Measurements from ENCODE around the gene HTR1D. TPM values are rescaled to one million over a fixed set of nuclear protein-coding genes. Genes with fewer than 3 reads are reported as not detected.
"Not testable (repeated sequence)": the region's sequence is repeated elsewhere in the genome, so short reads cannot be mapped to it uniquely, and the experiment has no call there.

The HTR1D gene
- total RNA-seq, 1 experiment from 2014 or later, result 9.1 TPM

DNA sequence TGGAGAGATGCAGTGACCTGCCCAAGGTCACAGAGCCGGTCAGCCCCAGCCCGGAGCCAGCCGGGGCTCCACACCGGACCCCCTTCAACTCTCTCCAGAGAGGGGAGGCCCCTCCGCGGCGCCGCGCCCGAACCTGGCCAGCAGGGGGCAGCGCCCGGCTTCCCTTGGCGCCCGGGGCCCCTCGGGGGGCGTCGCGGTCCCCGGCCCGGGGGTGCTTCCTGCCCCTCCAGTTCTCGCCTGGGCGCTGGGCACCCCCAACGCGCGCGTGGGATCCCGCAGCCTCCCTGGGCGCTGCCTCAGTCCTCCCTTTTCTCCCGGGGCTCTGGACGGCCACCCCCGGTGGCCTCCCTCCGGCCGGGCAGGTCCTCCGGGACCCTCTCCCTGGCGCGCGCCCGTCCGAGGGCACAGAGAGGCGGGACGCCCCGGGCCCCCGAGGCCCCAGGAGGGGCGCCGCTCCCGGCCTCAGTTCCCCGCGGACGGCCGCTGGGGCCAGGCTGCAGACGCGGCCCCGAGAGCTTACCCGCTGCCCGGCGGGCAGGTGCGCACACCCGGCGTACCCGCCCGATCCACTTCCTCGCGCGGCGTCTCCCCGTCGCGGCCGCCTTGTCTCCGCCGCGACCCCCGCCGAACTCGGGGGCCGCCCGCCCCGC lies 406 bp downstream of the HTR1D start:
- DNase-seq (ENCODE audit: low read depth), result no peak

DNA sequence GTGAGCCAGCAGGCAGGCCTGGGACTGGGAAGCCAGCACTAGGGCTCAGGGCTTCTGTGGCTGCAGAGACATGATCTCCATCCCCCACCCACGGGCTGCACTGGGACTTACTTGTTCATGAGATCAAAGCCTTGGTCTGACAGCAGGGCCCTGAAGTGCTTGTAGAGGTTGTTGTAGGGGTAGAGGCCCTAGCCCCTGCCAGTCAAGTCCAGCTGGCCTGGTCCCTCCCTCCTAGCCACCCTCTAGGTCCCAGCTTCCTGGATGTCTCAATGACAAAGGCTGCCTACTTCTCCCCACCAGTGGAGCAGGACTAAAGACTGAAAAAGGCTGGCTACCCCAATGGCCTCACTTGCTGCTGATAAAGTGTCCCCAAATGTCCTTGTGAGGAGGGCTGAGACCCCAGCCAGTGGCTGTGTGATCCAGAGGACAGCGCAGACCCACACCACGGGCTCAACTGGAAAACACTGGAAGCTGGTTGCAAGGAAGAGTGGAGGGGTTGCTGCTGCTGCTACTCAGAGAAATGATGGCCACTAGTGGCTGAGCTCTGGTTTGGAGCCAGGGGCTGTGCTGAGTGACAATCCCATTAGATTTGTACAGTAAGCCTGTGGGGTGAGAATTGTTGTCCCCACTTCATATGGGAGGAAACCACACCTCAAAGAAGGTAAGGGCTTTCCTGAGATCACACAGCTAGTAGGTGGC lies 1.4 kb downstream of the HTR1D start:
- DNase-seq (ENCODE audit: low read depth), result no peak

GRCh38 chr1:23215291-23215690 lies 2.0 kb downstream of the HTR1D start:
- no peak for DNase-seq (ENCODE audit: low read depth)

DNA sequence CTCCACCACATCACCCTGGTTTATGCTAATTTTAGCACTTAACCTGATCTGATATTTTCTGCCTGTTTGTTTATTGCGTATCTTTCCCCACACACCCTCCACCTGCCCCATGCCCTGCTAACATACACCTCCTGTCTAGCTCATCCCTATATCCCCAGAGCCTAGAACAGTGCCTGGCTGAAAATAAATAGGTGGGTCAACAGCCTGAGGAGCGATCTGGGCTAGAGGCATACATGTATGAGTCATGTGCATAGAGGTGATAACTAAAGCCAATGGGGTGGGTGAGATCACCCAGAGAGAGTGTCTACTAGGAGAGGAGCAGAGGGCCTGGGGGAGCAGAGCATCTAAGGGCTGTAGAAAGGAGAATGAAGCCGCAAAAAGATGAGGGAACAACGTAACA lies 2.7 kb downstream of the HTR1D start:
- no peak for DNase-seq (ENCODE audit: low read depth)

GRCh38 chr1:23211955-23212354 lies 5.3 kb downstream of the HTR1D start:
- DNase-seq (ENCODE audit: low read depth), result no peak

DNA sequence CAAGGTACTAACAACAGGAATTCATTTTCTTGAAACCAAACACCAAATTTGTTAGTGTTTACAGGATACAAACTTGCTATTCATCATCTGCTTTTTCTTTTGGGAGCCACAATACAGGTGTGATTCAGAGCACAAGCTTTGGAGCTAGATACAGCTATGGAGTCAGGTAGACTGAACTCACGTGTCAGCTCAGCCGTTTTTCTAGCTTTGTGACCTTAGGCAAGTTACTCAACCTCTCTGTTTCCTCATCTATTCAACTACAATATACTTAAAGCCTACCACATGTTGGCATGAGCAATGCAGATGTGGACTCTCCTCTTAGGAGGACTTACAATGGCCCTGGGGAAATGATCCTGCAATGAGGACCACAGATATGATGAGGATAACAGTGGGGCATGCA lies 6.3 kb downstream of the HTR1D start:
- DNase-seq (ENCODE audit: low read depth), result no peak

DNA sequence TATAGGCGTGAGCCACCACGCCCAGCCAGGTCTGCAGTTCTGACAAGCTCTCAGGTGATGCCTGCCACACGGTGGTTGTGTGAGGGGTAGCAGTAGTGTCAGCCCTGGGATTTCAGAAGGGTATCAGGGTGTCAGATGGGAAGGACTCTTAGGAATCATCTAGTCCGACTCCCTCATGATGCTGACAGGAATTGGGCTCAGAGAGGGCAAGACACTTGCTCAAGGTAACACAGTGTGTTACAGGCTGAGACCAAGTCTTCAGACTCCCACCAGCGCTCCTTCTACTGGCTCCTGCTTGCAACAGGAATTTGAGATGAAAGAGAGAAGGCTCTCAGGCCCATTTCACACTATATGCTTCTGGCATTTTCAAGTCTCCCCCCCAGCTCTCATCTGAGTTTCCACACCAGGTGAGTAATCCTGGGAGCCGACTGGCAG lies 6.9 kb downstream of the HTR1D start:
- peak; percentile 69 for DNase-seq (ENCODE audit: low read depth)

DNA sequence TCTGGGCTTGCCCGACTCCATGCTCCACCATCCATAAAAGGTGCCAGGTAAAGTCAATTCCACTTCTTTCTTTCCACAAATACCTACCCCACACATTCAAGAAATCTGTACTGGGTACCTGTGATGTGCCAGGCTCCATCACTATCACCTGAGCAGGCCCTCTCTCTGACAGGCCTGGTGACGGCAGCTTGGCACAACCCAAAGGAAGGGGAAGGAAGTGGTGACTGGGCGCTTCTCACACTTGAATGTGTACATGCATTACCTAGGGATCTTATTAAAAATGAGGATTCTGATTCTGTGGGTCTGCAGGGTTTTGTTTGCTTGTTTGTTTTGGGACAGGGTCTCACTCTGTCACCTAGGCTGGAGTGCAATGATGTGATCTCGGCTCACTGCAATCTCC lies 7.5 kb downstream of the HTR1D start:
- DNase-seq (ENCODE audit: low read depth), result no peak

- DNase-seq (ENCODE audit: low read depth), result no peak
Measured at GRCh38 chr1:23208527-23208926, 8.8 kb downstream of the HTR1D start.

DNA sequence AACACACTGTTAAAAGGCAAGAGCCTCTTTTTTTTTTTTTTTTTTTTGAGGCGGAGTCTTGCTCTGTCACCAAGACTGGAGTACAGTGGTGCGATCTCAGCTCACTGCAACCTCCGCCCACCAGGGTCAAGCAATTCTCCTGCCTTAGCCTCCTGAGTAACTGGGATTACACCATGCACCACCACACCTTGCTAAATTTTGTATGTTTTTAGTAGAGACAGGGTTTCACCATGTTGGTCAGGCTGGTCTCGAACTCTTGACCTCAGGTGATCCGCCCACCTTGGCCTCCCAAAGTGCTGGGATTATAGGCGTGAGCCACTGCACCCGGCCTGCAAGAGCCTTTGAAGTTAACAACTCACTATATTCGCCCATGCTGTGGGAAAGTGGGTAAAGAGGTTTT lies 9.6 kb downstream of the HTR1D start:
- not testable (repeated sequence) for DNase-seq (ENCODE audit: low read depth)

GRCh38 chr1:23202263-23202749 lies 15.0 kb downstream of the HTR1D start:
- DNase-seq (ENCODE audit: low read depth), result peak; percentile 85

GRCh38 chr1:23200883-23201282 lies 16.4 kb downstream of the HTR1D start:
- no peak for DNase-seq (ENCODE audit: low read depth)

DNA sequence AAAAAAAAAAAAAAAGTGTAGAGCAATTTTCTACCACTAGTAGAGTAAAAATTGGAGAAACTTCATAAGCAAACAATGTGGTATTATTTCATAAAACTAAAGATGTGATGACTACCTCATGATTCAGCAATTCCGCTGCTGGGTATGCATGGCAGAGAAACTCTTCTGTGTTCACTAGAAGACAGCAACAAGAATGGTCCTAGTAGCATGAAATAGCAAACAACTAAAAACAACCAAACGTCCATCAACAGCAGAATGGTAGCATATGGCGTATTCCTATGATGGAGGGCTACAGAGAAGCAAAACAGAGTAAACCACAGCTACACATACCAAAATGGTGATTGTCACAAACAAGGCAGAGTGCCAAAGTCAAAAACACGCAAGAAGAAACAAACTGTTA lies 18.9 kb downstream of the HTR1D start:
- peak; percentile 94 for DNase-seq (ENCODE audit: low read depth)

DNA sequence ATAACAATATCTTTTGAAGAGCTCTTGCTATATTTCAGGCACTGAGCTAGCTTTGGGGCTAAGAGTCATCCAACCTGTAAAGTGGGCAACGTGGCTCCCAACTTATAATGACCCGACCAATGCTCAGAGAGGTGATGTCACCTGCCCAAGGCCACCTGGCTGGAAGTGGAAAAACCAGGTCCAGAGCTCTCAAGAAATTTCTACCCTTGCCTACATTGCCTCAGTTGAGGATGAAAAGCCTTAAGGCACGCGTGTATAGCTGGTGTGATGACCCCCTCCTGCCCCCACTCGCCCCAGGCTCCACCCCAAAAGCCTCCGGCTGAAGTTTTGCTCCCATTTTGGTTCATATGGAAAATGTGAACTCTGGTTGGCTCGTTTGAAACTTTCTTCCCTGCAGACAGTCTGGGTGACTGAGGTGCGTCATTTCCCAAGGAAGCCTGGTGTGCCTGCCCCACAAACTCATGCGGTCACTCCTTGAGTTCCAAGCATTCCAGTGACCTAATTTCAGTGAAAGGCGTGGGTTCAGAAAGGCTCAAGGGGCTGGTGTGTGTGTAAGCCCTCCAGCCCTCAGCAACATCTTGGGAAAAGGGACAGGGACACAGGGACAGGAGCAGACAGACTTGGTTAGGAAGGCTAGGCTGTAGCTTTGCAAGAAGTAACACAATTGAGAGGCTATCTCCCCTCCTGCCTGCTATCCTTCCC lies 20.5 kb downstream of the HTR1D start:
- DNase-seq (ENCODE audit: low read depth), result peak; percentile 98

- DNase-seq (ENCODE audit: low read depth), result peak; percentile 94
Measured at GRCh38 chr1:23194119-23194984, 22.9 kb downstream of the HTR1D start.

GRCh38 chr1:23193391-23194118 lies 23.7 kb downstream of the HTR1D start:
- peak; percentile 93 for DNase-seq (ENCODE audit: low read depth)

DNA sequence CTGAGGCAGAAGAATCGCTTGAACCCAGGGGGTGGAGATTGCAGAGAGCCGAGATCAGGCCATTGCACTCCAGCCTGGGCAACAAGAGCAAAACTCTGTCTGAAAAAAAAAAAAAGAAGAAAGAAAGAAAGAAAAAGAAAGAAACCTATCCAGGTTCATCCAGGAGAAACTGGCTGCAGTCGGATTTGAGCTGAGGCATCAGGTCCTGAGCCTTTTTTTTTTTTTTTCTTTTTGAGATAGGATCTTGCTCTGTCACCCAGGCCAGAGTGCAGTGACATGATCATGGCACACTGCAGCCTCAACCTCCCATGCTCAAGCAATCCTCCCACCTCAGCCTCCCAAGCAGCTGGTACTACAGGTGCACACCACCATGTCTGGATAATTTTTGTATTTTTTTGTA lies 26.1 kb downstream of the HTR1D start:
- DNase-seq (ENCODE audit: low read depth), result no peak

GRCh38 chr1:23188936-23189452 lies 28.3 kb downstream of the HTR1D start:
- peak; percentile 98 for DNase-seq (ENCODE audit: low read depth)

DNA sequence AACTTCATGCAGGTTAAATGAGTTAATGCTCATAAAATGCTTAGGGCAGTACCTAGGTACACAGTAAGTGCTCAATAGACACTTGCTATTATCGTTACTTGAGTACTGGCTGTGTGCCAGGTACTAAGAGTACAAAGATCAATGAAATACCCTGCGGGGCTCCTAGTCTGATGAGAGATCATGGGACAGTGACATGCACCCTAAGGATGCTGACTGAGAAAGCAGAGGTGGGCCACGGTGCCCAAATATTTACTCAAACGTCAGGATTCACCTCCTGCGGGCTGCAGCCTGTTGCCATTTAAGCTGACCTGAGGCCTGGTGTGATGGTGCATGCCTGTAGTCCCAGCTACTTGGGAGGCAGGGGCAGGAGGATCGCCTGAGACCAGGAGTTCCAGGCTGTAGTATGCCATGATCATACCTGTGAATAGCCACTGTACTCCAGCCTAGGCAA lies 28.8 kb downstream of the HTR1D start:
- no peak for DNase-seq (ENCODE audit: low read depth)

DNA sequence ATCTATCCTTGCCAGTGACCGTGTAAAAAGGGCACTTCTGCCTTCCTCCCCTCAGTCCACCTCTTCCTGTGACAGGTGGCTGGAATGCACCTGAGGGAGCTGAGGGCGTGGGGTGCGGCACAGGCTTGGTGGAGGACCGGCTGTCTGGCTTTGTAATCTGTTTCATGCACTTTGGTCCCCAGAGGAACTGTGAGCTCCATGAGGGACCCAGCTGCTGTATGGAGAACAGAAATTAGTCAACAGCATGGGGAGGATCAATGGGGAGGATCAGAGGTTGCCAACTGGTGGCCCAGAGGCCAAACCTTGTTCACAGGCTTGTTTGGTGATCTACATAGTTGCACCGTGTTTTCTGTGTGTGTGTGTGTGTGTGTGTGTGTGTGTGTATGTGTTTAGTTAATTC lies 29.7 kb downstream of the HTR1D start:
- no peak for DNase-seq (ENCODE audit: low read depth)
